Measurements from ENCODE around the gene BLOC1S2.

DNA sequence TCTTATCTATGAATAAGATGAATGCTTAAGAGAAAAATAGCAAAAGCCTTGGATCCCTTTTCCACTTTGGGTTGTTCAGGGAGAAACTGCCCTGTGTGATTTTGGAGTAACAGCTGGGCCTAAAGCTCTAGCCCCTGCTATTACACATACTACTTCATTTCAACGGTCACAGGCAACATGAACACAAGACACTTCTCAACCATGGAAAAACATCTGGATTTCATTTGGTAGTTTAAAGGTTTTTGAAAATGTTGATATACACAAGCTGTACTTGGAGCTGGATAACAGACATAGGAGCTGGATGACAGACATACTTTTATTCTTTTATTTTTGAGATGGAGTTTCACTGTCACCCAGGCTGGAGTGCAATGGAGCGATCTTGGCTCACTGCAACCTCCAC lies 54.4 kb downstream of the BLOC1S2 start:
- TF ChIP-seq, protein P1, sequence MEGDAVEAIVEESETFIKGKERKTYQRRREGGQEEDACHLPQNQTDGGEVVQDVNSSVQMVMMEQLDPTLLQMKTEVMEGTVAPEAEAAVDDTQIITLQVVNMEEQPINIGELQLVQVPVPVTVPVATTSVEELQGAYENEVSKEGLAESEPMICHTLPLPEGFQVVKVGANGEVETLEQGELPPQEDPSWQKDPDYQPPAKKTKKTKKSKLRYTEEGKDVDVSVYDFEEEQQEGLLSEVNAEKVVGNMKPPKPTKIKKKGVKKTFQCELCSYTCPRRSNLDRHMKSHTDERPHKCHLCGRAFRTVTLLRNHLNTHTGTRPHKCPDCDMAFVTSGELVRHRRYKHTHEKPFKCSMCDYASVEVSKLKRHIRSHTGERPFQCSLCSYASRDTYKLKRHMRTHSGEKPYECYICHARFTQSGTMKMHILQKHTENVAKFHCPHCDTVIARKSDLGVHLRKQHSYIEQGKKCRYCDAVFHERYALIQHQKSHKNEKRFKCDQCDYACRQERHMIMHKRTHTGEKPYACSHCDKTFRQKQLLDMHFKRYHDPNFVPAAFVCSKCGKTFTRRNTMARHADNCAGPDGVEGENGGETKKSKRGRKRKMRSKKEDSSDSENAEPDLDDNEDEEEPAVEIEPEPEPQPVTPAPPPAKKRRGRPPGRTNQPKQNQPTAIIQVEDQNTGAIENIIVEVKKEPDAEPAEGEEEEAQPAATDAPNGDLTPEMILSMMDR (IDR thresholded peaks at IDR 0.05): no peak
- TF ChIP-seq POLR2A (IDR thresholded peaks at IDR 0.05; ENCODE audit: low read depth): no peak

Measured in esophagus muscularis mucosa (tissue), 3 donors.